ENCODE data around the gene NSUN3. TPM values are rescaled to one million over a fixed set of nuclear protein-coding genes. Genes with fewer than 3 reads are reported as not detected.
A peak's percentile ranks its signal among the peaks of the same experiment; 100 is the strongest.
"Not testable (repeated sequence)": the region's sequence is repeated elsewhere in the genome, so short reads cannot be mapped to it uniquely, and the experiment has no call there.

Gene NSUN3
- total RNA-seq, 1 donor from 2014 or later = 8.5 TPM

DNA sequence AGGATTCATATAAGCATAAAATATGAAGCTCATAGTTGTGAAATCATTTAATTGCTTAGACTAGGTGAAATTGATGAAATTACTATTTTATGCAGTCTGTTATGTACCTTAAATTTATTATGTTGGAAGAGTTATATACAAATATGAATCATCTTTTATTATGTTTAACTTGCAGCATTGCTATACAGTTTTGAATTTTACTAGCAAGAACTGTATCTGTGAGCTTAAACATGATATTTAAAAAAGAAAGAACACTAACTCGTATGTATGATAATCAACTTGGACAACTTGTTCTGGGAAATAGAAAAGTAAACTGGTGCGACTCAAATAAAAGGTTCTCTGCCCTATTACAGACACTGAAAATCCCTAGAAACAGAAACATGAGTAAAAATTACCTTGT, 36.2 kb upstream of the NSUN3 start:
- Mint-ChIP-seq H3K36me3 (ENCODE audit: low read depth) (peaks cover 1% of the 10 kb centered on the region), H3K9me3 (ENCODE audit: low read depth) (peaks cover under 1% of the 10 kb centered on the region), H3K27me3 (ENCODE audit: low read depth) (no peaks in the 10 kb centered on the region), H3K27ac (ENCODE audit: unreplicated experiment) (no peak overlapping the region), H3K4me3 (ENCODE audit: unreplicated experiment) (no peak overlapping the region), H3K4me1 (ENCODE audit: low read depth) (peaks cover 6% of the 10 kb centered on the region)
- no peak for DNase-seq (ENCODE audit: low spot score)
- TF ChIP-seq, protein P1, sequence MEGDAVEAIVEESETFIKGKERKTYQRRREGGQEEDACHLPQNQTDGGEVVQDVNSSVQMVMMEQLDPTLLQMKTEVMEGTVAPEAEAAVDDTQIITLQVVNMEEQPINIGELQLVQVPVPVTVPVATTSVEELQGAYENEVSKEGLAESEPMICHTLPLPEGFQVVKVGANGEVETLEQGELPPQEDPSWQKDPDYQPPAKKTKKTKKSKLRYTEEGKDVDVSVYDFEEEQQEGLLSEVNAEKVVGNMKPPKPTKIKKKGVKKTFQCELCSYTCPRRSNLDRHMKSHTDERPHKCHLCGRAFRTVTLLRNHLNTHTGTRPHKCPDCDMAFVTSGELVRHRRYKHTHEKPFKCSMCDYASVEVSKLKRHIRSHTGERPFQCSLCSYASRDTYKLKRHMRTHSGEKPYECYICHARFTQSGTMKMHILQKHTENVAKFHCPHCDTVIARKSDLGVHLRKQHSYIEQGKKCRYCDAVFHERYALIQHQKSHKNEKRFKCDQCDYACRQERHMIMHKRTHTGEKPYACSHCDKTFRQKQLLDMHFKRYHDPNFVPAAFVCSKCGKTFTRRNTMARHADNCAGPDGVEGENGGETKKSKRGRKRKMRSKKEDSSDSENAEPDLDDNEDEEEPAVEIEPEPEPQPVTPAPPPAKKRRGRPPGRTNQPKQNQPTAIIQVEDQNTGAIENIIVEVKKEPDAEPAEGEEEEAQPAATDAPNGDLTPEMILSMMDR (IDR thresholded peaks at IDR 0.05) = no peak

DNA sequence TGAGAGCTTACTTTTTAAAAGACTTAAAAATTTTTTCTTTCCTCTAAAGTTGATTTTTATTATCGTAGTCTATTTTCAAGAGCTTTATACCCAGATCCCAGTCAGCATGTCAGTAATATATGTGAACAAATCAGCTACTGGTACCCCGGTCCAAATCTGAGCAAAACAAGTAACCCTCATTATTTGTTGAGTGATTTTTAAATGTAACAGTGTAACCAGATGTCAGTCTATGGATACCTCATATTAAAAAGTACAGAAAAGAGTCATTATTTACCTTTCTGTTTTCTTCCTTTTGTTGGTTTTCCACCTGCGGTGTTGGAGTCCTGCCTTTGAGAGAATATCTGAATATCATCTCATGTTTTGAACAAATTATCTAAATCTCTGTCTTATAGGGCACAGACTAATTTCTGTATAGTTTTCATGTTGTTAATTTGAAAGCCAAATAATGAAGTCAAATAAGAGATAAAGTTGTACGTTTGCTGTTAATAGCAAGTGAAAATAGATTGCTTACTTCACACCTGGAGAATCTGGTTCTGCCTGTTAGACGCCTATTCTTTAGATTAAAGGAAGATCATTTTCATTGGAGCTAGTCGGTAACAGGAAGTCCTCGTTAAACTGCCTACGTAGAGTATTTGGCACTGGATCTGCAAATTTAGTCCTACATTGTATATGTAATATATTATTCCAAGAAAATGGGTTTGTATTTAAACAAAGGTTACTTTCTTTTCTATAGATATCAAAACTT, 34.6 kb upstream of the NSUN3 start, which contains the start of gene STX19:
Gene STX19, minus strand, starts transcription at position 505 of the 745 bp plus-strand sequence. CDS start 13,328 bp downstream, outside the sequence.
- peaks cover 9% of the 10 kb centered on the region for H3K4me1 Mint-ChIP-seq (ENCODE audit: low read depth)
- H3K9me3 Mint-ChIP-seq (ENCODE audit: low read depth) = peaks cover 8% of the 10 kb centered on the region
- peaks cover 7% of the 10 kb centered on the region for H3K36me3 Mint-ChIP-seq (ENCODE audit: low read depth)
- DNase-seq (ENCODE audit: low spot score) = no peak
- no peak within 1 kb of the TSS for H3K4me3 Mint-ChIP-seq (ENCODE audit: unreplicated experiment)
- no peak within 1 kb of the TSS for H3K27ac Mint-ChIP-seq (ENCODE audit: unreplicated experiment)
- no peaks in the 10 kb centered on the region for H3K27me3 Mint-ChIP-seq (ENCODE audit: low read depth)
- TF ChIP-seq, protein P1 (IDR thresholded peaks at IDR 0.05) = no peak

DNA sequence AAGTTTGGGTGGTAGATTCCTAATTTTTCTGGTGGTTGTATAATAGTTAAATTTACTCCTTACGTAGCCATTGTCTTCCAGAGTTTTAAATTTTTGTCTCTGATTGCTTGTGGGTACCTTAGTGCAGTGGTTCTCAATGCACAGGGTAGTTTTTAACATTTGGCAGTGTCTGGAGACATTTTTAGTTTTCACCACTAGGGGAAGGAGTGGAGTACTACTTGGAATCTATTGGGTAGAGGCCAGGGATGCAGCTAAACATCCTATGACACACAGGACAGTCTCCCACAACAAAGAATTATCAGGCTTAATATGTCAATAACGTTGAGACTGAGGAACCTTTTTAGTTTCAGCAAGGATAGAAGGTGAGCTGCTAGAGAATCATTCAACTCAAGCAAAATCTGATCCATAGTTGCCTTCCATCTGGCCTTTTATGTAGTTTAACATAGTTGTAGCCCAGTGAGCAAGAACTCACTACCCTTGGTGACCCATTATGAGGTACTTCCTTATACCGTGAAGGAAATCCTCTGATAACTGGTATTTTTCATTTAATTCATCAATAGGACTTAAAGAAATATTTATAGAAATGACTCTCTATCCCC, 25.9 kb upstream of the NSUN3 start:
- Mint-ChIP-seq H3K4me1 (ENCODE audit: low read depth) (peaks cover 2% of the 10 kb centered on the region), H3K36me3 (ENCODE audit: low read depth) (peaks cover 6% of the 10 kb centered on the region), H3K27ac (ENCODE audit: unreplicated experiment) (no peak overlapping the region), H3K4me3 (ENCODE audit: unreplicated experiment) (no peak overlapping the region), H3K9me3 (ENCODE audit: low read depth) (peaks cover 3% of the 10 kb centered on the region), H3K27me3 (ENCODE audit: low read depth) (no peaks in the 10 kb centered on the region)
- DNase-seq (ENCODE audit: low spot score) = no peak
- TF ChIP-seq, protein P1 (IDR thresholded peaks at IDR 0.05) = peak; percentile 64

DNA sequence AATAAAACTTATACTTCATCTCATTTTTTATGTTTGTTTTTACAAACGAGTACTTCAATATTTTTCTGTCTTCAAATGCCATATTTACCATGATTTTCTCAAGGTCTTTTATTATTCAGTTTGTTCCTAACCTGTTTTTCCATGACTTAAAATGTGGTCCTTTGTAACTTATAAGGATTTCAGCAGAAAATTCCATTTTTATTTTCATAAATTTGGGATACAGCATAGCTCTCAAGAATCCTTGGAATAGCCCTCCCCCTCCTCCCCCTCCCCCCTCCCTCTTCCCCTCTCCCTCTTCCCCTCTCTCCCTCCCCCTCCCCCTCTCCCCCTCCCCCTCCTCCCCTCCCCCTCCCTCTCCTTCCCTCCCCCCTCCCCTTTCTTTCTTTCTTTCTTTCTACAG, 19.6 kb upstream of the NSUN3 start:
- H3K27me3 Mint-ChIP-seq (ENCODE audit: low read depth) = no peaks in the 10 kb centered on the region
- H3K4me1 Mint-ChIP-seq (ENCODE audit: low read depth) = no peaks in the 10 kb centered on the region
- TF ChIP-seq, protein P1 (IDR thresholded peaks at IDR 0.05) = no peak
- H3K9me3 Mint-ChIP-seq (ENCODE audit: low read depth) = no peaks in the 10 kb centered on the region
- H3K4me3 Mint-ChIP-seq (ENCODE audit: unreplicated experiment) = no peak overlapping the region
- no peak for DNase-seq (ENCODE audit: low spot score)
- H3K36me3 Mint-ChIP-seq (ENCODE audit: low read depth) = peaks cover 12% of the 10 kb centered on the region
- H3K27ac Mint-ChIP-seq (ENCODE audit: unreplicated experiment) = peak overlapping the region; percentile 49

DNA sequence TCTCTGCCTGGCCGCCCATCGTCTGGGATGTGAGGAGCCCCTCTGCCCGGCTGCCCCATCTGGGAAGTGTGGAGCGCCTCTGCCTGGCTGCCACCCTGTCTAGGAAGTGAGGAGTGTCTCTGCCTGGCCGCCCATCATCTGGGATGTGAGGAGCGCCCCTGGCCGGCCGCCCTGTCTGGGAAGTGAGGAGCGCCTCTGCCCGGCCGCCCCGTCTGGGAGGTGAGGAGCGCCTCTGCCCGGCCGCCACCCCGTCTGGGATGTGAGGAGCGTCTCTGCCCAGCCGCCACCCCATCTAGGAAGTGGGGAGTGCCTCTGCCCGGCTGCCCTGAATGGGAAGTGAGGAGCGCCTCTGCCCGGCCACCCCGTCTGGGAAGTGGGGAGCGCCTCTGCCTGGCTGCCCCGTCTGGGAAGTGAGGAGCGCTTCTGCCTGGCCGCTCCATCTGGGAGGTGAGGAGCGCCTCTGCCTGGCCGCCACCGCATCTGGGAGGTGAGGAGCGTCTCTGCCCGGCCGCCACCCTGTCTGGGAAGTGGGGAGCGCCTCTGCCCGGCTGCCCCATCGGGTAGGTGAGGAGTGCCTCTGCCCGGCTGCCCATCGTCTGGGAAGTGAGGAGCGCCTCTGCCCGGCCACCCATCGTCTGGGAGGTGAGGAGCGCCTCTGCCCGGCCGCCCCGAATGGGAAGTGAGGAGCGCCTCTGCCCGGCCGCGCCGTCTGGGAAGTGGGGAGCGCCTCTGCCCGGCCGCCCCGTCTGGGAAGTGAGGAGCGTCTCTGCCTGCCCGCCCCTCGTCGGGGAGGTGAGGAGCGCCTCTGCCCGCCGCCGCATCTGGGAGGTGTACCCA, 18.5 kb upstream of the NSUN3 start:
- not testable (repeated sequence) for DNase-seq (ENCODE audit: low spot score); H3K9me3 Mint-ChIP-seq (ENCODE audit: low read depth); H3K4me1 Mint-ChIP-seq (ENCODE audit: low read depth); H3K4me3 Mint-ChIP-seq (ENCODE audit: unreplicated experiment); H3K27ac Mint-ChIP-seq (ENCODE audit: unreplicated experiment); H3K27me3 Mint-ChIP-seq (ENCODE audit: low read depth)
- peaks cover 12% of the 10 kb centered on the region for H3K36me3 Mint-ChIP-seq (ENCODE audit: low read depth)

Measured in chondrocyte (in vitro differentiated cells).